SHP77 (cell line): ENCODE measurements around the gene ARFGAP1.
"Not testable (repeated sequence)": the region's sequence is repeated elsewhere in the genome, so short reads cannot be mapped to it uniquely, and the experiment has no call there.

Source experiments
- DNase-seq, 2 experiments: peaks; one replicate each; lab custom pipeline; 2025; lab: John Stamatoyannopoulos, UW

The ARFGAP1 gene

DNA sequence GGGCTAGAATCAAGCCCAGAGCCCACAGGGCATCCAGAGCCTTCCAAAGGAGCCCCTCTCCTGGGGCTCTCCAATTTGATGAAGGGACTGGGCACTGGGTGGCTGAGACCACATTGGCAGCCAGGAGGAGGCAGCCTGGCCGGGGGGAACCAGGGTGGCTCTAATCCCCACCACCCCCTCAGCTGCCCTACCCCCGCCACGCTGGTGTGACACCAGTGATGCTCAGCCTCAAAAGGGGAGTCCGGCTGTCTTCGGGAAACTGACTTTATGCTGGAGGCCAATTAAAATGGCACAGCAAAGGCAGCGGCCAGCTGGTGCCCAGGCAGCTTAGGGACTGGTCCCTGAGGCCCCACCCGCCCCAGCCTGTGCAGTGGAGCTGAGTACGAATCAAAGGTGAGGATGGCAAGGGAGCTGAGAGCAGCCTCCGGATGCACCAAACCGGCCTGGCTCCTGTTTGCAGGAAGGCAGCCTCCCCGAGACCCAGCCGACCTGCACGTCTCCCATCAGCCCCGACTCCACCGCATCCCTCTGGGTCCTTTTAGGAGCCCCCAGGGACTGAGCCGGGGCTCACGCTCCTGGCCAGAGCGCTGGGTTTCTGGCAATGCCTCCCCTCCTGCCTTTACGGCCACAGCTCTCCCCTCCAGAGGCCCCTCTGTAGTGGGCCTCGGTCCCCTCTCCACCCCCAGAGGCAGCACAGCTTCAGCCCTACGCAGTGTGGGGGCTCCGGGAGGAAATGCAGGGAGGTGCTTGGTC lies 60.1 kb downstream of the ARFGAP1 start:
- no peak for DNase-seq

DNA sequence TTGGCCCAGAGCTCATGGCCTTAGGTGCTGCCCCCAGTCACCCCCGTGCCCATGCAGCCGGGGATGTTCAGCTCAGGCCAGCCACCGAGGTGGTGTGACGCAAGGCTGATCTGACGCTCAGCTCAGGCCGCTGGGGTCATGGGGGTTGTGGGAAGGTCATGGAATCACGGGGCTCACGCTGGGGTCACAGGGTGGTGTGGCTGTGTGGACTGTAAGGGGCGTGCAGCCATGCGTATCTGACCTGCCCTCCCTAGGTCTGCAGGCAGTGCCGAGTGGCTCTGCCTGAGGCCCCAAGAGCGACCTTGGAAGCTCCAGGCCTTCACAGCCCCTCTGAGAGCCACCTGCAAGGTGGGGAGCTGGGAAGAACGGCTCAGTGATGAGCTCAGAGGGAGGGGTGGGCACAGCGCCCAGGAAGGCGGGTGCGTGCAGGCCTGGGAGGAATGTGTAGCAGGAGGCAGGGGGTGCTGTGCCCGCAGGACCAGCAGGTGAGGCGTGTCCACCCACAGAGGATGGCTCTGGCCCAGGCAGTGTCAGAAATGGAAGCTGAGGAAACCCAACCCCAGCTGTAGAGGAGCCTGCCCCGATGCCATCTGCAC lies 60.7 kb downstream of the ARFGAP1 start:
- no peak for DNase-seq

- DNase-seq, result no peak
Observed at GRCh38 chr20:63334356-63334755, 61.7 kb downstream of the ARFGAP1 start.

DNA sequence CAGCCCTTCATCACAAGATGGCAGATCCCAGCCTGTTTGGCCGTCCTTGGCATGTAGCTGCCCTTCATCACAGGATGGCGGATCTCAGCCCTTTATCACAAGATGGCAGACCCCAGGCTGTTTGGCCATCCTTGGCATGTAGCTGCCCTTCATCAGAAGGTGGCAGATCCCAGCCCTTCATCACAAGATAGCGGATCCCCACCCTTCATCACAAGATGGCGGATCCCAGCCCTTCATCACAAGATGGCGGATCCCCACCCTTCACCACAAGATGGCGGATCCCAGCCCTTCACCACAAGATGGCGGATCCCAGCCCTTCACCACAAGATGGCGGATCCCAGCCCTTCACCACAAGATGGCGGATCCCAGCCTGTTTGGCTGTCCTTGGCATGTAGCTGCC lies 62.4 kb downstream of the ARFGAP1 start:
- not testable (repeated sequence) for DNase-seq

DNA sequence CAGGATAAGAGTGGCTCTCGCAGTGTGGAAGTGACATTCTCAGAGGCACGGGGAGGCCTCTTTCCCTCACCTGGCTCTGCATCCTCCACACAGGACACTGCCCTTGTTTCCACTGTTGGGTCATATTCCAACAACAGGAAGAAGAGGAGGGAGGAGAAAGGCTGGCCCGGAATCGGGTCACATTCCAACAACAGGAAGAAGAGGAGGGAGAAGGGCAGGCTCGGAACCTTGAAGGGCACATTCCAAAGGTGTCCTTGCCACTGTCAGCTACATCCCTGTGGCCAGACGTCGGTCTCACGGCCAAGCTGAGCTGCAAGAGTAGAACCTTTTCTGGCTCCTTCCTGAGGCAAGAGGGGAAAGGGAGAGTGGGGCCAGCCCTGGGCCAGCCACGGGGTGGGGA lies 63.1 kb downstream of the ARFGAP1 start:
- no peak for DNase-seq

GRCh38 chr20:63336232-63336752 lies 63.7 kb downstream of the ARFGAP1 start:
- DNase-seq, result no peak

DNA sequence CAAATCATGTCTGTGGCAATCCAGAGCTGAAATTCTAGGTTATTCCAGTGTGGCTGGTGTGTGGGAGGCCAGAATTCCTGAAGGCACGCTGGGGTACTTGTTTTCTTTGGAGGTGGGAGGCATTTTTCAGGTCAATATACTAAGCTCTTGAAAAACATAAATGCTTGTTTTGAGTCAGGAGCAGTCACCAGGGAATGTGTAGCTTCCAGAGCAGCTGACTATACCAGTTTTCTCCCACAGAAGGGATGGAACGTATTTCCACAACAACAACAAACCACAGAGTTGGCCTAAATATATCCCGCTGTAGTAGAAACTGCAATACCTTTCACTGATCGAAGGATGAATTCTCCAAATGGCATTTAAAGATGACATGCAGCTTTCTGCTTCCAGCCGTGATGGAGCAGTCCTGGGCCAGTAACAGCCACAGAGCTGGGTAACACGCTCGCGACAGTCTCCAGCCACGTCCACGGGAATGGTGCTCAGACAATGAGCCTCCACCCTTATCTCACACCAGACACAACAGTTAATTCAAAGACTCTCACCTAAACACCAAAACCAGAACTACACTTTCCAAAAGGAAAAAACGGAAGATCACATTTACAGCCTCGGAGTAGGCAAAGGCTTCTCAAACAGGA lies 65.3 kb downstream of the ARFGAP1 start:
- no peak for DNase-seq
